Gastrocnemius medialis (tissue), 4 donors: Measurements from ENCODE around the gene MICOS13. TPM values are rescaled to one million over a fixed set of nuclear protein-coding genes. Genes with fewer than 3 reads are reported as not detected.

Source experiments
- ATAC-seq, 2 donors: fragments of 150-250 bp; one replicate each; pipeline ENCODE4 v1.9.1; 2016
- DNase-seq, 2 donors: peaks; one replicate each; pipeline ENCODE4 v3.0.0-alpha.2; 2019
- H3K27ac ChIP-seq, 4 donors: fragments of 200-600 bp; sonication (generic); 1 replicate in 1 of 4; 2 replicates in 3 of 4; pipeline ENCODE4 v1.5.1; 2016 to 2018; ENCODE audit warnings: mild to moderate bottlenecking in 2 of 4, moderate library complexity in 1 of 4
- H3K27me3 ChIP-seq, 3 donors: fragments of 200-600 bp; sonication (generic) in 2 of 3; 1 replicate in 1 of 3; 2 replicates in 2 of 3; pipeline versions ENCODE4 v1.5.1 to v1.6.0; 2016 to 2019; ENCODE audit warnings: mild to moderate bottlenecking in 1 of 3, moderate library complexity in 1 of 3
- H3K36me3 ChIP-seq, 2 donors: fragments of 200-600 bp; sonication (generic) in 1 of 2; one replicate each; pipeline ENCODE4 v1.5.1; 2017 to 2018
- H3K4me1 ChIP-seq, 2 donors: fragments of 200-600 bp; sonication (generic) in 1 of 2; one replicate each; pipeline ENCODE4 v1.5.1; 2016 to 2017; ENCODE audit warnings: mild to moderate bottlenecking in 2 of 2
- H3K4me3 ChIP-seq, 4 donors: fragments of 200-600 bp; sonication (generic) in 3 of 4; 1 replicate in 1 of 4; 2 replicates in 3 of 4; pipeline ENCODE4 v1.5.1; 2016 to 2019; ENCODE audit warnings: mild to moderate bottlenecking in 2 of 4
- H3K9me3 ChIP-seq, 3 donors: fragments of 200-600 bp; sonication (generic) in 2 of 3; 1 replicate in 1 of 3; 2 replicates in 2 of 3; pipeline ENCODE4 v1.5.1; 2016 to 2019
- CTCF ChIP-seq, 5 experiments: fragments of 450-650 bp in 3 of 5; fragments of 200-600 bp in 2 of 5; sonication (generic) in 2 of 5; IDR thresholded peaks in 4 of 5; conservative IDR thresholded peaks in 1 of 5; 1 replicate in 4 of 5; 2 replicates in 1 of 5; pipeline ENCODE4 v1.5.1; 2016 to 2019; ENCODE audit warnings: antibody characterized with exemption in 5 of 5, mild to moderate bottlenecking in 3 of 5, moderate library complexity in 3 of 5
- POLR2A ChIP-seq, 2 donors: fragments of 450-650 bp; IDR thresholded peaks; one replicate each; pipeline ENCODE4 v1.6.1; 2017; ENCODE audit warnings: antibody characterized with exemption in 2 of 2, mild to moderate bottlenecking in 2 of 2, moderate library complexity in 2 of 2
- in situ Hi-C, 4 donors: fragments of 200-750 bp; cut with MboI; loops; one replicate each; pipeline versions ENCODE4 v1.15.0 to v1.8.0; 2017; ENCODE audit warnings: low sequenced_read_pairs in 4 of 4
- intact Hi-C: fragments of 100-400 bp; cut with DNase I; formaldehyde crosslinking; loops from one replicate; pipeline ENCODE4 v1.15.1; 2023; ENCODE audit warnings: low total_unique reads
- total RNA-seq, 4 donors: library from RNA; depleted of rRNA; stranded (reverse); fragments of >200 nt; gene quantifications; one replicate each; pipeline versions ENCODE4 v1.1.0 to v1.2.3, GENCODE V29; 2016

MICOS13 gene
- total RNA-seq, 4 donors from 2014 or later, result 45.7 to 122 (median 74.8) TPM

- Histone ChIP-seq H3K27ac (peak overlapping the region in 3 of 4 donors; percentile 92 to 96 (median 93)), H3K4me1 (peaks cover 15 to 18% of the 10 kb centered on the region in 2 donors), H3K9me3 (no peaks in the 10 kb centered on the region), H3K27me3 (no peaks in the 10 kb centered on the region), H3K4me3 (peak overlapping the region; percentile 72 to 93 (median 76)), H3K36me3 (peaks cover 0 to 9% of the 10 kb centered on the region in 2 donors)
- no peak for TF ChIP-seq CTCF (IDR thresholded peaks at IDR 0.05 in 4 of 5, conservative IDR thresholded peaks at IDR 0.05 in 1 of 5)
- no peak for TF ChIP-seq POLR2A (IDR thresholded peaks at IDR 0.05)
- in situ Hi-C loops (loop anchor here in 1 of 4 donors (10.0 kb wide), 1 partner anchor 57 kb away; the partner anchor contains the start of genes SAFB and SAFB2), intact Hi-C loops (no loop called here)
- no peak for DNase-seq
- no peak for ATAC-seq
Observed at GRCh38 chr19:5681391-5682106, 1.2 kb upstream of the MICOS13 start.

GRCh38 chr19:5680084-5680436, 256 bp downstream of the MICOS13 start:
- Histone ChIP-seq H3K4me3 (peak overlapping the region; percentile 72 to 93 (median 81)), H3K27ac (peak overlapping the region; percentile 92 to 96 (median 94)), H3K36me3 (peaks cover 0 to 9% of the 10 kb centered on the region in 2 donors), H3K4me1 (peaks cover 17 to 22% of the 10 kb centered on the region in 2 donors), H3K27me3 (no peaks in the 10 kb centered on the region), H3K9me3 (no peaks in the 10 kb centered on the region)
- ATAC-seq (peak; percentile 8 to 20), DNase-seq (peak in 1 of 2 donors; percentile 46)
- TF ChIP-seq POLR2A (IDR thresholded peaks at IDR 0.05) (no peak), CTCF (IDR thresholded peaks at IDR 0.05 in 4 of 5, conservative IDR thresholded peaks at IDR 0.05 in 1 of 5) (peak in 2 of 5 experiments; percentile 20 to 21)
- intact Hi-C loops, result loop anchor here (1.0 kb wide), 2 partner anchors 40 to 57 kb away; partner anchors contain the start of genes CATSPERD, LONP1 and SAFB
- in situ Hi-C loops, result loop anchor here in 1 of 4 donors (10.0 kb wide), 1 partner anchor 55 kb away; the partner anchor contains the start of genes SAFB and SAFB2

GRCh38 chr19:5679289-5680083, 830 bp downstream of the MICOS13 start:
- intact Hi-C loops (loop anchor here (1.0 kb wide), 2 partner anchors 41 to 56 kb away; partner anchors contain the start of genes CATSPERD, LONP1 and SAFB), in situ Hi-C loops (loop anchor here in 2 of 4 donors (10.0 kb wide), 1 partner anchor 55 kb away; the partner anchor contains the start of genes SAFB (in 2 of the 2) and SAFB2 (in 2 of the 2))
- Histone ChIP-seq H3K27me3 (no peaks in the 10 kb centered on the region), H3K9me3 (no peaks in the 10 kb centered on the region), H3K36me3 (peaks cover 0 to 9% of the 10 kb centered on the region in 2 donors), H3K27ac (peak overlapping the region; percentile 92 to 96 (median 94)), H3K4me3 (peak overlapping the region; percentile 72 to 93 (median 81)), H3K4me1 (peaks cover 17 to 22% of the 10 kb centered on the region in 2 donors)
- ATAC-seq (no peak), DNase-seq (peak in 1 of 2 donors; percentile 24)
- no peak for TF ChIP-seq POLR2A (IDR thresholded peaks at IDR 0.05)
- TF ChIP-seq CTCF (IDR thresholded peaks at IDR 0.05 in 4 of 5, conservative IDR thresholded peaks at IDR 0.05 in 1 of 5), result no peak

- Histone ChIP-seq H3K4me3 (no peak overlapping the region), H3K27ac (no peak overlapping the region), H3K4me1 (peaks cover 17 to 22% of the 10 kb centered on the region in 2 donors), H3K36me3 (peaks cover 0 to 9% of the 10 kb centered on the region in 2 donors), H3K27me3 (no peaks in the 10 kb centered on the region), H3K9me3 (no peaks in the 10 kb centered on the region)
- TF ChIP-seq POLR2A (IDR thresholded peaks at IDR 0.05), result no peak
- TF ChIP-seq CTCF (IDR thresholded peaks at IDR 0.05 in 4 of 5, conservative IDR thresholded peaks at IDR 0.05 in 1 of 5), result no peak
- in situ Hi-C loops (loop anchor here in 1 of 4 donors (10.0 kb wide), 1 partner anchor 53 kb away; the partner anchor contains the start of genes SAFB and SAFB2), intact Hi-C loops (no loop called here)
- DNase-seq (no peak), ATAC-seq (no peak)
Observed at GRCh38 chr19:5678071-5678718, 2.1 kb downstream of the MICOS13 start.
